Measurements from ENCODE around the gene KCNK10. TPM values are rescaled to one million over a fixed set of nuclear protein-coding genes. Genes with fewer than 3 reads are reported as not detected.

Gene KCNK10
- total RNA-seq, 2 experiments from 2014 or later = not detected

GRCh38 chr14:88234442-88234841, 88.6 kb downstream of the KCNK10 start:
- DNase-seq = no peak
- Mint-ChIP-seq H3K4me1 (peaks cover 2% of the 10 kb centered on the region), H3K27ac (no peak overlapping the region), H3K4me3 (no peak overlapping the region), H3K27me3 (peaks cover 14% of the 10 kb centered on the region), H3K9me3 (peaks cover 7% of the 10 kb centered on the region), H3K36me3 (no peaks in the 10 kb centered on the region)

- no peak for DNase-seq
- peaks cover 2% of the 10 kb centered on the region for H3K4me1 Mint-ChIP-seq
- H3K36me3 Mint-ChIP-seq = no peaks in the 10 kb centered on the region
- H3K9me3 Mint-ChIP-seq = peaks cover 7% of the 10 kb centered on the region
- H3K27ac Mint-ChIP-seq = no peak overlapping the region
- peaks cover 14% of the 10 kb centered on the region for H3K27me3 Mint-ChIP-seq
- H3K4me3 Mint-ChIP-seq = no peak overlapping the region
Observed at GRCh38 chr14:88233915-88234314, 89.2 kb downstream of the KCNK10 start.

GRCh38 chr14:88232771-88233170, 90.3 kb downstream of the KCNK10 start:
- Mint-ChIP-seq H3K27ac (no peak overlapping the region), H3K4me3 (no peak overlapping the region), H3K4me1 (peaks cover 2% of the 10 kb centered on the region), H3K9me3 (peaks cover 7% of the 10 kb centered on the region), H3K36me3 (no peaks in the 10 kb centered on the region), H3K27me3 (peaks cover 14% of the 10 kb centered on the region)
- no peak for DNase-seq

GRCh38 chr14:88231603-88232002, 91.5 kb downstream of the KCNK10 start:
- no peak overlapping the region for H3K27ac Mint-ChIP-seq
- peaks cover 14% of the 10 kb centered on the region for H3K27me3 Mint-ChIP-seq
- peaks cover 2% of the 10 kb centered on the region for H3K4me1 Mint-ChIP-seq
- no peak overlapping the region for H3K4me3 Mint-ChIP-seq
- DNase-seq = no peak
- H3K36me3 Mint-ChIP-seq = no peaks in the 10 kb centered on the region
- H3K9me3 Mint-ChIP-seq = peaks cover 7% of the 10 kb centered on the region

- Mint-ChIP-seq H3K36me3 (no peaks in the 10 kb centered on the region), H3K27me3 (peaks cover 12% of the 10 kb centered on the region), H3K4me1 (peaks cover 2% of the 10 kb centered on the region), H3K4me3 (no peak overlapping the region), H3K27ac (no peak overlapping the region), H3K9me3 (no peaks in the 10 kb centered on the region)
- no peak for DNase-seq
Observed at GRCh38 chr14:88229428-88229827, 93.6 kb downstream of the KCNK10 start.

- peaks cover 2% of the 10 kb centered on the region for H3K4me1 Mint-ChIP-seq
- H3K27ac Mint-ChIP-seq = no peak overlapping the region
- H3K4me3 Mint-ChIP-seq = no peak overlapping the region
- no peak for DNase-seq
- peaks cover 2% of the 10 kb centered on the region for H3K9me3 Mint-ChIP-seq
- H3K36me3 Mint-ChIP-seq = no peaks in the 10 kb centered on the region
- peaks cover 11% of the 10 kb centered on the region for H3K27me3 Mint-ChIP-seq
Observed at GRCh38 chr14:88228522-88229236, 94.4 kb downstream of the KCNK10 start.

- peaks cover 12% of the 10 kb centered on the region for H3K9me3 Mint-ChIP-seq
- DNase-seq = no peak
- H3K27me3 Mint-ChIP-seq = peaks cover 17% of the 10 kb centered on the region
- no peak overlapping the region for H3K4me3 Mint-ChIP-seq
- H3K4me1 Mint-ChIP-seq = peaks cover 1% of the 10 kb centered on the region
- H3K36me3 Mint-ChIP-seq = no peaks in the 10 kb centered on the region
- no peak overlapping the region for H3K27ac Mint-ChIP-seq
Observed at GRCh38 chr14:88227693-88228092, 95.4 kb downstream of the KCNK10 start.

GRCh38 chr14:88225721-88226120, 97.3 kb downstream of the KCNK10 start:
- Mint-ChIP-seq H3K4me3 (no peak overlapping the region), H3K27me3 (peaks cover 17% of the 10 kb centered on the region), H3K36me3 (no peaks in the 10 kb centered on the region), H3K4me1 (no peaks in the 10 kb centered on the region), H3K9me3 (peaks cover 21% of the 10 kb centered on the region), H3K27ac (no peak overlapping the region)
- DNase-seq = no peak

GRCh38 chr14:88218119-88218915, 104.8 kb downstream of the KCNK10 start:
- Mint-ChIP-seq H3K4me3 (no peak overlapping the region), H3K4me1 (no peaks in the 10 kb centered on the region), H3K9me3 (peaks cover 16% of the 10 kb centered on the region), H3K36me3 (no peaks in the 10 kb centered on the region), H3K27me3 (peaks cover 6% of the 10 kb centered on the region), H3K27ac (no peak overlapping the region)
- no peak for DNase-seq

GRCh38 chr14:88212691-88213090, 110.4 kb downstream of the KCNK10 start:
- DNase-seq = no peak
- Mint-ChIP-seq H3K4me3 (no peak overlapping the region), H3K9me3 (no peaks in the 10 kb centered on the region), H3K27ac (no peak overlapping the region), H3K27me3 (peaks cover 16% of the 10 kb centered on the region), H3K4me1 (no peaks in the 10 kb centered on the region), H3K36me3 (no peaks in the 10 kb centered on the region)

GRCh38 chr14:88210426-88210825, 112.6 kb downstream of the KCNK10 start:
- no peaks in the 10 kb centered on the region for H3K36me3 Mint-ChIP-seq
- DNase-seq = no peak
- no peak overlapping the region for H3K4me3 Mint-ChIP-seq
- H3K27ac Mint-ChIP-seq = no peak overlapping the region
- H3K4me1 Mint-ChIP-seq = no peaks in the 10 kb centered on the region
- H3K9me3 Mint-ChIP-seq = no peaks in the 10 kb centered on the region
- peaks cover 16% of the 10 kb centered on the region for H3K27me3 Mint-ChIP-seq

- Mint-ChIP-seq H3K36me3 (no peaks in the 10 kb centered on the region), H3K4me1 (no peaks in the 10 kb centered on the region), H3K4me3 (no peak overlapping the region), H3K27me3 (peaks cover 15% of the 10 kb centered on the region), H3K9me3 (no peaks in the 10 kb centered on the region), H3K27ac (no peak overlapping the region)
- DNase-seq = no peak
Observed at GRCh38 chr14:88209273-88209672, 113.8 kb downstream of the KCNK10 start.

GRCh38 chr14:88208858-88209257, 114.2 kb downstream of the KCNK10 start:
- no peak overlapping the region for H3K27ac Mint-ChIP-seq
- no peak overlapping the region for H3K4me3 Mint-ChIP-seq
- H3K9me3 Mint-ChIP-seq = no peaks in the 10 kb centered on the region
- no peaks in the 10 kb centered on the region for H3K36me3 Mint-ChIP-seq
- H3K27me3 Mint-ChIP-seq = peaks cover 13% of the 10 kb centered on the region
- H3K4me1 Mint-ChIP-seq = no peaks in the 10 kb centered on the region
- DNase-seq = no peak

GRCh38 chr14:88204221-88204620, 118.8 kb downstream of the KCNK10 start:
- Mint-ChIP-seq H3K4me3 (no peak overlapping the region), H3K4me1 (no peaks in the 10 kb centered on the region), H3K9me3 (no peaks in the 10 kb centered on the region), H3K36me3 (no peaks in the 10 kb centered on the region), H3K27ac (no peak overlapping the region), H3K27me3 (peaks cover 15% of the 10 kb centered on the region)
- no peak for DNase-seq

- Mint-ChIP-seq H3K4me3 (no peak overlapping the region), H3K9me3 (no peaks in the 10 kb centered on the region), H3K4me1 (no peaks in the 10 kb centered on the region), H3K36me3 (no peaks in the 10 kb centered on the region), H3K27me3 (peaks cover 16% of the 10 kb centered on the region), H3K27ac (no peak overlapping the region)
- no peak for DNase-seq
Observed at GRCh38 chr14:88203291-88203690, 119.8 kb downstream of the KCNK10 start.

GRCh38 chr14:88202286-88202685, 120.8 kb downstream of the KCNK10 start:
- DNase-seq = no peak
- H3K27me3 Mint-ChIP-seq = peaks cover 17% of the 10 kb centered on the region
- no peak overlapping the region for H3K27ac Mint-ChIP-seq
- H3K4me3 Mint-ChIP-seq = no peak overlapping the region
- H3K9me3 Mint-ChIP-seq = no peaks in the 10 kb centered on the region
- no peaks in the 10 kb centered on the region for H3K36me3 Mint-ChIP-seq
- H3K4me1 Mint-ChIP-seq = no peaks in the 10 kb centered on the region
